SH-SY5Y (cell line): ENCODE measurements around the gene SMYD1.

ENCODE experiments used
- GATA2 ChIP-seq: IDR thresholded peaks from 2 replicates; pipeline ENCODE4 v1.6.1; 2011; ENCODE audit warnings: mild to moderate bottlenecking, low read depth, low read length
- GATA3 ChIP-seq: IDR thresholded peaks from 2 replicates; pipeline ENCODE4 v1.6.1; 2011; ENCODE audit warnings: low read depth, mild to moderate bottlenecking, low read length, moderate library complexity

DNA sequence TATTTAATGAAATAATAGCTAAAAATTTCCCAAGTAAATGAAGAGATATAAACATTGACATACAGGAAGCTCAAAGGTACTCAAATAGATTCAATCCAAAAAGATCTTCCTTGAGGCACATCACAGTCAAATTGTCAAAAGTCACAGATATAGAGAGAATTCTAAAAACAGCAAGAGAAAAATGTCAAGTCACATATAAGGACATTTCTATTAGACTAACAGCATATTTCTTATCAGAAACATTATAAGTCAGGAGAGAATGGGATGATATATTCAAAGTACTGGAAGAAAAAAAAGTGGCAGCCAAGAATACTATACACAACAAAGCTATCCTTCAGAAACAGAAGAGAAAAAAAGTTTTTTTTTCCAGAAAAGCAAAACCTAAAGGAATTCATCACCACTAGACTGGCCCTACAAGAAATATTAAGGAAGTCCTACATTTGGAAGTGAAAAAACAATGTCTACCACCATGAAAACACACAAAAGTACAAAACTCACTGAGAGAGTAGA lies 81.4 kb downstream of the SMYD1 start:
- no peak for TF ChIP-seq GATA2
- TF ChIP-seq GATA3: no peak
